Measurements from ENCODE around the gene MSH3.
"Not testable (repeated sequence)": the region's sequence is repeated elsewhere in the genome, so short reads cannot be mapped to it uniquely, and the experiment has no call there.

MSH3 gene

DNA sequence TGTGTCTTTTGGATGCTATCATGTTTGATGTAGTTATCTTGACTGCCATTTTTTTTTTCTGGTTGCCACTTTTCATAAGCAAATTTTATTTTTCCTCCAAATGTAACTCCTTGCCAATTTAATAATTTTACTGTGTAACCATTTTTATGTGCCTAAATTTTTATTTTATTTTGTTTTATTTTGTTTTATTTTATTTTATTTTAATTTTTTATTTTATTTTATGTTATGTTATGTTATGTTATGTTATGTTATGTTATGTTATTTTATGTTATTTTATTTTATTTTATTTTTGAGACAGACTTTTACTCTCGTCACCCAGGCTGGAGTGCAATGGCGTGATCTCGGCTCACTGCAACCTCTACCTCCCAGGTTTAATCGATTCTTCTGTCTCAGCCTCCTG is 108.1 kb downstream of the MSH3 start:
- no peak for DNase-seq (ENCODE audit: insufficient read length, low spot score)
- TF ChIP-seq POLR2A (IDR thresholded peaks at IDR 0.05; ENCODE audit: low read depth, low read length), result no peak
- FAIRE-seq, result no peak

DNA sequence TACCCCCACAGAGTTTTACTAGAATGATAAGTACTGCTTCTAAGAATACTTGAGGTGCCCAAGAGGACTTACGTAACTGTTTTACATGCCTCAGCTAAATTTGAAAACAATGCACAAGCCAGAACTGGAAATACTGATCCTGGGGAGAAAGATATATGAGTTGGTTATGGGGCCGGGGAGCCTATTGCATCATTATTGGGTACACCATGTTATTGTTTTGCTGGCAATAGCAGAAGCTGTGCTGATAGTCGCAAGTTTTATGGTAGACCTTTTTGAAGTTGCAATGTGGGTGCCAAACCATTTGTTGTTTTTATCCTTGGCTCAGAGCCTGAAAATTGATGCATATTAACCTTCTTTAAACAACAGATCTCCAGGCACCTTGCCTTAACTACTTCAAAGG is 108.8 kb downstream of the MSH3 start:
- TF ChIP-seq POLR2A (IDR thresholded peaks at IDR 0.05; ENCODE audit: low read depth, low read length), result no peak
- FAIRE-seq, result no peak

DNA sequence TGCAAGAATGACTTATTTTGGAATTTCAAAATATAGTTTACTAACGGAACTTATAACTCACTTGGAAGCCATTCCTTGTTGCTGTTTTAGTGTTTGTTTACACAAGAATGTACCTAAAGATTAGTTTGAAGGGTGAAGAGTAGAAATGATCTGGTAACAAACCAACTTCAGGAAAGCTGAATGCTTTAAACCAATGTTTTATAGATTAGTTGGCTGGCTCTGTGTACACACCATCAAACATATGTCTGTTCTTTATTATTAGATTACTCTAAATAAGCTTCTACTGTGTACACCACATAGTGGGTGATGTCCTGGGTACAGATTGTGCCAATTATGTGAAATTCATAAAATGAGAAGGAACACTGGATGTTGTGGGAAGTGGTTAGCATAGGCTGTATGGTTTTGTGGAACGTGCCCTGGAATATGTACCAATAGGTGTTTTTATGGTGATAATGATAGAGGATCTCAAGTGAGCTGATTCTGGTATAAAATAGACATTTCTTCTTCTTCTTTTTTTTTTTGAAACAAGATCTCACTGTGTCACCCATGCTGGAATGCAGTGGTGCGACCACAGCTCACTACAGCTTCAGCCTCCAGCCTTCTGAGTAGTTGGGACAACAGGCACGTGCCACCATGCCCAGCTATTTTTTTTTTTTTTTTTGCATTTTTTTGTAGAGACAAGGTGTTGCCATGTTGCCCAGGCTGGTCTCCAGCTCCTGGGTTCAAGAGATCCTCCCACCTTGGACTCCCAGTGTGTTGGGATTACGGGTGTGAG is 109.6 kb downstream of the MSH3 start:
- no peak for FAIRE-seq
- no peak for DNase-seq (ENCODE audit: insufficient read length, low spot score)
- no peak for TF ChIP-seq POLR2A (IDR thresholded peaks at IDR 0.05; ENCODE audit: low read depth, low read length)

More for the DNA sequence above, 108.8 kb downstream of the MSH3 start:
- DNase-seq (ENCODE audit: insufficient read length, low spot score), result no peak

DNA sequence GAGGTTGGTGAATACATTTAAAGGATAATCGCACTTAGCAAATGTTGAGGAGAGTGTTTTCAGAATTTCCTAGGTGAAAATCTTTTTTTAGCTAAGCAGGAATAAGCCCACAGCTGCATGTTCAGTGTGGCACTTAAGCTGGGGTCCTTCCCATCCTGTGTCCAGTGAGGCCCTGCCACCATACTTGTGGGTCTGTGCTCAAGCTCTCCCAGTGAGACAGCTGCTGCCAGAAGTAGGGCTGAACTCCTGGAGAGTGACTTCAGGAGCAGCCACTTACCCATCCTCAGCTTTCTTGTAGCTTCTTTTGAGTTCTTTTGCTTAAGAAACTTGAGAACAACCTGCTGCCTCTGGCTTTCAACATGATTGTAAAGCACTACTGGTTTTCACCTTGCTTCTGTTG is 110.3 kb downstream of the MSH3 start:
- DNase-seq (ENCODE audit: insufficient read length, low spot score), result no peak
- TF ChIP-seq POLR2A (IDR thresholded peaks at IDR 0.05; ENCODE audit: low read depth, low read length), result no peak
- no peak for FAIRE-seq

DNA sequence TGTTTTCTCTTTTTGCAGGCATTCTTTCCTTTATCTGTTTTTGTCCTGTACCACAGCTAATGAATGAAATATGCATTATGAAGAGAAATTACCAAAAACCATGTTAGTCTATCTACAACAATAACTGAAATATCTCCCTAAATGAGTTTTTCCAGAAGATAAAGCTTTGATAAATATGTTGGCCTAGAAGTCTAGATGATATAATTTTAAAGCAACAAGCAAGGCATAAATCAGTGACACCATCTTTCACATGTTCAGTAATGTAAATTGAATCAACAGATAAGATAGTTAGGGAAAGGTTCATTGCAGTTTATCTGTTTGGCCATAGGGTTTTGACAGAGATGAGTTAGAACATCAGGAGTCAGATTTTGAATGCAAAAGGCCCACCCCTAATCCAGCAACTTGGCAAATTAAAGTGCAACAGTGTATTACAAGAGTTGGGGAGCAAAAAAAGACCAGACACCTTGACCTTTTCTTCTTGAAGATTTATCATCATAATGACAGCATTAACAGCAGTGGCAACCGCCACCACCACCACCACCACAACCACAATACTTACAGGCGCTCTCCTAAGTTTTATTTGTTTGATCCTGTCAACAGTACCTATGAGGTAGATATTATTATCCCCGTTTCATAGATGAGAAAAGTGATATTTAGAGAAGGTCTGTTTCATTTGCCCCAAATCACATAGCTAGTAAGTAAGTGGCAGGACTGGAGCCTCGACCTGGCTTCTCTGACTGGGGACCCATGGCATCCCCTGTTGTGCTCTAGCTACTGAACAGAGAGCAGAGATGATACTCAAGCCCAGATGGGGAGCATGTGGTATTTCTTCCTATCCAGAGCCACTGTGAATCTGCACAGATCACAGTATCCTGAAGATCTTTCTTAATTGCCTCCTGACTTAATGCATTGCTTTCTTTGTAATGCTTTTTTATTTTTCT is 123.2 kb downstream of the MSH3 start:
- FAIRE-seq, result peak; percentile 50
- DNase-seq (ENCODE audit: insufficient read length, low spot score), result no peak
- no peak for TF ChIP-seq POLR2A (IDR thresholded peaks at IDR 0.05; ENCODE audit: low read depth, low read length)

DNA sequence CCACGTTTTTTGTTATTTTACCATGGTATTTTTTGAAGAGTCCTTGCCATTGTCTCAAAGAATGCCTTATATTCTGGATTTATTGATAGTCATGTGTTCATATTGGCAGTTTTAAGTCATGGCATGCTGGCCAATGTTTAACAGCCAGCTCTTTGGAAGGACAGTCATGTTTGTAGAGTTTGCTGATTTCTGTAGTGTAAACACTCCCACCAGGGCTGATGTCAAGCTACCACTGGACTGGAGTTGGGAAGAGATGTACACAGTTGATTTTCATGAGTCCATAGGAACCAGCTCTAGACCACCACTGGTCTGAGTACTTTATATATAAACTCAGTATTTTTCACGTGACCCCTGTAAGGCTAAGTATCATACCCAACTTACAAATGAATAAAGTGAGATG is 125.6 kb downstream of the MSH3 start:
- DNase-seq (ENCODE audit: insufficient read length, low spot score), result no peak
- no peak for TF ChIP-seq POLR2A (IDR thresholded peaks at IDR 0.05; ENCODE audit: low read depth, low read length)
- FAIRE-seq, result no peak

DNA sequence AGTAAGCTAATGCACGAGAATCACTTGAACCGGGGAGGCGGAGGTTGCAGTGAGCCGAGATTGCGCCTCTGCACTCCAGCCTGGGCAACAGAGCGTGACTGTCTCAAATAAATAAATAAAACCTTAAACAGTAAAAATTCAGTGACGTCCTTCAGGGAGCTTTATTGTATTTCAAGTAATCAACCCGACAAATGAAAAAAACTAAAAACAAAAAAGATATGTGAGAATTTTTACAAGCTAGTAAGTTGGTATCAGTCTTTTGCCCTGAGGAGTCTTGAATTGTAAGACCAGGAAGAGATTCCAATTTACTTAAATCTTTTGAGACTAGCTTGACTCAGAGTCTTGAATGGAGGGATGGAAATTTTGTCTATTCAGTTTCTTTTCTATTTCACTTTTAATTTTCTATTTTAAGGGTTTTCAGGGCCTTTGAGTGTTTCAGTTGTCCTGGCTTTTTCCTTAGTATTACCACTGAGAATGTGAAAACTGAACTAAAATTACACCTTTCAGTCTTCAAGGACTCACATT is 126.4 kb downstream of the MSH3 start:
- TF ChIP-seq POLR2A (IDR thresholded peaks at IDR 0.05; ENCODE audit: low read depth, low read length), result no peak
- DNase-seq (ENCODE audit: insufficient read length, low spot score), result no peak
- FAIRE-seq, result no peak

DNA sequence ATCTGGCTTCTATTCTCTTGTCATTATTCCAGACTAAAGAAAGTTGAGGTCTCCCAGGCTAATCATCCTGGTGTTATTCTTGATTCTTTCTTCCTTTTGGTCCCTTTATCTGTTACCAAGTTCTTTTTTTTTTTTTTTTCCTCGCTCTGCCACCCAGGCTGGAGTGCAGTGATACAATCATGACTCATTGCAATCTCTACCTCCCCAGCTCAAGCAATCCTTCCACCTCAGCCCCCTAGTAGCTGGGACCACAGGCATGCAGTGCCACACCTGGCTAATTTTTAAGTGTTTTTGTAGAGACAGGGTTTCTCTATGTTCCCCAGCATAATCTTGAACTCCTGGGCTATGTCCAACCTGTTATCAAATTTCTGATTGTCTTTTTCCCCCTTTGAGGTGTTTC is 126.9 kb downstream of the MSH3 start:
- peak; percentile 80 for FAIRE-seq
- DNase-seq (ENCODE audit: insufficient read length, low spot score), result no peak
- TF ChIP-seq POLR2A (IDR thresholded peaks at IDR 0.05; ENCODE audit: low read depth, low read length), result no peak

DNA sequence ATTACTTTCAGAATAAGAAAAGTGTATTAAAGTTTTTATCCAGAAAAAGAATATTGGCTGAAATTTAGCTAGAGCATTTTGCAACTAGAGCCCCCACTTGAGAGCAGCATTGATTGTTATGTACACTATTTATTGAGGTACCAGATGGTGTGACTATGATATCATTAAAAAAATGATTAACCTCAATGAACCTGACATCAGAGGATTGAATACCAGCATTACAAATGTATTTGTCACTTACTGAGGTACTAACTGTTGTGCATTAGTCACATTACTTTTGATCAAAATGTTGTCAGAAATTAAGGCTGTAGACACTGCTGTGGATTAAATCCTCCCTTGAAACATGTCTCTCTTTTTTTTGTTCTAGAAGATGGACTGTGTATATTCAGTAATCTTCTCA is 128.2 kb downstream of the MSH3 start:
- FAIRE-seq (no peak), DNase-seq (ENCODE audit: insufficient read length, low spot score) (no peak)
- TF ChIP-seq POLR2A (IDR thresholded peaks at IDR 0.05; ENCODE audit: low read depth, low read length), result no peak

DNA sequence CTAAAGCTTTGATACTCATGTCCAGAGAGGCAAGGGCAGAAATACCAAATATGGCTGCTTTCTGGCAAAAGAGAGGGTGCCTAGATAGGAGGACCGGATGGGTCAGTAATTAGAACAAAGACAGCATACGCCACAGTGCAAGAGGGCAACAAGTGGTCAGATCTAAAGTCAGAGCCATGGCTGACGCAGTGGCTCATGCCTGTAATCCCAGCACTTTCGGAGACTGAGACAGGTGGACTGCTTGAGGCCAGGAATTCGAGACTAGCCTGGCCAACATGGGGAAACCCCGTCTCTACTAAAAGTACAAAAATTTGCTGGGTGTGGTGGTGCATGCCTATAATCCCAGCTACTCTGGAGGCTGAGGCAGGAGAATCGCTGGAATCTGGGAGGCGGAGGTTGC is 129.3 kb downstream of the MSH3 start:
- DNase-seq (ENCODE audit: insufficient read length, low spot score), result not testable (repeated sequence)

DNA sequence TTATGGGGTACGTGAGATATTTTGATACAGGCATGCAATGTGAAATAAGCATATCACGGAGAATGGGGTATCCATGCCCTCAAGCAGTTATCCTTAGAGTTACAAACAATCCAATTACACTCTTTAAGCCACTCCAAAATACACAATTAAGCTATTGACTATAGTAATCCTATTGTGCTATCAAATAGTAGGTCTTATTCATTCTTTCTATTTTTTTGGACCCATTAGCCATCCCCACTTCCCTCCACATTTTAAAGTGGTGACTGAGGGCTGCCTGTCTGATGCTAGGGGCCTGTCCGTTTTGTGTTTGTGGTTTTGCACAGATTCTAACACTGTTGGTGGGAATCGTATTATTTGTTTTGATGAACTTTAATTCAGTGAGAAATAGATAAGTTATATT is 130.0 kb downstream of the MSH3 start:
- no peak for DNase-seq (ENCODE audit: insufficient read length, low spot score)
- FAIRE-seq, result no peak
- TF ChIP-seq POLR2A (IDR thresholded peaks at IDR 0.05; ENCODE audit: low read depth, low read length), result no peak

More for the DNA sequence above, 129.3 kb downstream of the MSH3 start:
- FAIRE-seq, result not testable (repeated sequence)

DNA sequence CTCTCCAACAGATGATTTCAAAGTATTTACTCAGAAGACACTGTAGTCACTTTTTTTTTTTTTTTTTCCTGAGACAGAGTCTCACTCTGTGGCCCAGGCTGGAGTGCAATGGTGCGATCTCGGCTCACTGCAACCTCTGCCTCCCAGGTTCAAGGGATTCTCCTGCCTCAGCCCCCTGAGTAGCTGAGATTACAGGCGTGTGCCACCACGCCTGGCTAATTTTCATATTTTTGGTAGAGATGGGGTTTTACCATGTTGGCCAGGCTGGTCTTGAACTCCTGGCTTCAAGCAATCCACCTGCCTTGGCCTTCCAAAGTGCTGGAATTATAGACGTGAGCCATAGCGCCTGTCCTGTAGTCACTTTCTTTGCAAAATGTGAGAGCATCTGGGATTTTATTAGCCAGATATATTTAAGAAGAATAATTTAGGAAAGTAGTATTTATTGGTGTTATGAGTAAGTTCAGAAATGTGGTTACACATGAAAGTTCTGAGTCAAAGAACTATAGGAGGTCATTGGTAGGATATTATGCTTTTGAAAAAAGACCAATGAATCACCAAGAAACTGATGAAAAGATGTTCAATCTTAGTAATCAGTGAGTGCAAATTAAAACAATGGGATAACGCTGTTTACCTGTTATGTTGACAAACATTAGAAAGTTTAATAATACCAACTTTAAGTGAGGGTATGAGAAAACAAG is 135.0 kb downstream of the MSH3 start:
- DNase-seq (ENCODE audit: insufficient read length, low spot score); FAIRE-seq: not testable (repeated sequence)

DNA sequence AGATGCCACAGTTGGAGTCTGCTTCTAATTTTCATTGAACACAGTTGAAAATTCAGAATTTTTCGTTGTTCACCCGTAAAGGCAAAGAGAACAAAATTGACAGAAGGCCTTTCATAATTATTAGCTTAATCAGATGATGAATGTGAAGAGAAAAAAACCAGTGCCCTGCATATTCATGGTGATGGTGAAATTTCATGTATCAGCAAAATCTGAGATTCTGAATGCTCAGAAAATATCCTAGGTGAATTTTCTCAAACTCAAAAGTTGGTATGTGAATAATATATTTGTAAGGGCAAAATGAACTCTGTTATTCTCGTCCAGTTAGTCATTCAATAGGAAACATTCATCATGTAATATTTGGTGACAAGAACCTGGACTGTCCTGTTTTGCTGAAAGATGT is 136.2 kb downstream of the MSH3 start:
- DNase-seq (ENCODE audit: insufficient read length, low spot score) (no peak), FAIRE-seq (no peak)
- TF ChIP-seq POLR2A (IDR thresholded peaks at IDR 0.05; ENCODE audit: low read depth, low read length), result no peak

DNA sequence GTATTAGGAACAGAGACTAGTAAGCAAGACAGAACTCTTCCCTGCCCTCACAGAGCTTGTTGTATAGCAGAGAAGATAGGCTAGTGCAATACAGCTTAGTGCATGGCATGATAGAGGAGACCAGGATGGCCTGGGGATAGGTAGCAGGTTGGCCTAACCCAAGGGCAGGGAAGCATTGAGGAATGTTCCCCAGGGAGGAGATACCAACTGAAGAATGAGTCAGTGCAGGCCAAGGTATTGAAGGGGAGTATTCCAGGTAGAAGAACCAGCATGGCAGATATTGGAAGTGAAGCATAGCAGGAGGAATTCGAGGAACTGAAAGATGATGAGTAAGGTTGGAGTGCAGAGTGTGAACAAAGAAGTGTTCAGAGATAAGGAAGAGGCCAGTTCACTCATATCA is 138.9 kb downstream of the MSH3 start:
- FAIRE-seq (no peak), DNase-seq (ENCODE audit: insufficient read length, low spot score) (no peak)
- no peak for TF ChIP-seq POLR2A (IDR thresholded peaks at IDR 0.05; ENCODE audit: low read depth, low read length)

Measured in H54 (cell line).